ENCODE measurements around the gene SERPINA4. TPM values are rescaled to one million over a fixed set of nuclear protein-coding genes. Genes with fewer than 3 reads are reported as not detected.

The SERPINA4 gene
- total and polyA plus RNA-seq, 2 experiments from 2014 or later, result not detected

- peak overlapping the region; percentile 88 for H2AFZ ChIP-seq
- H3K27me3 ChIP-seq (ENCODE audit: insufficient read depth), result no peaks in the 10 kb centered on the region
- Mint-ChIP-seq H3K27me3 (ENCODE audit: insufficient read depth, low read depth, poor library complexity) (peaks cover 10% of the 10 kb centered on the region), H3K4me3 (no peak overlapping the region), H3K36me3 (ENCODE audit: low read depth) (no peaks in the 10 kb centered on the region; the same call in 1 of the 3 replicates), H3K9me3 (peaks cover 7% of the 10 kb centered on the region), H3K4me1 (peaks cover 13% of the 10 kb centered on the region), H3K27ac (peak overlapping the region; percentile 75; the same call in 1 of the 2 replicates)
- H4K20me1 ChIP-seq (replicated peaks; ENCODE audit: insufficient read depth), result no peaks in the 10 kb centered on the region
- ATAC-seq (peak; percentile 25; the same call in 2 of the 3 replicates), DNase-seq (ENCODE audit: low spot score) (no peak)
- no peaks in the 10 kb centered on the region for H3K36me3 ChIP-seq (ENCODE audit: insufficient read depth)
- H3K4me1 ChIP-seq (ENCODE audit: insufficient read depth), result no peaks in the 10 kb centered on the region
- H3K4me2 ChIP-seq, result no peak overlapping the region
- H3K4me3 ChIP-seq, result no peak overlapping the region
- no peaks in the 10 kb centered on the region for H3F3A ChIP-seq (replicated peaks; ENCODE audit: low read depth)
- TF ChIP-seq, protein P1, sequence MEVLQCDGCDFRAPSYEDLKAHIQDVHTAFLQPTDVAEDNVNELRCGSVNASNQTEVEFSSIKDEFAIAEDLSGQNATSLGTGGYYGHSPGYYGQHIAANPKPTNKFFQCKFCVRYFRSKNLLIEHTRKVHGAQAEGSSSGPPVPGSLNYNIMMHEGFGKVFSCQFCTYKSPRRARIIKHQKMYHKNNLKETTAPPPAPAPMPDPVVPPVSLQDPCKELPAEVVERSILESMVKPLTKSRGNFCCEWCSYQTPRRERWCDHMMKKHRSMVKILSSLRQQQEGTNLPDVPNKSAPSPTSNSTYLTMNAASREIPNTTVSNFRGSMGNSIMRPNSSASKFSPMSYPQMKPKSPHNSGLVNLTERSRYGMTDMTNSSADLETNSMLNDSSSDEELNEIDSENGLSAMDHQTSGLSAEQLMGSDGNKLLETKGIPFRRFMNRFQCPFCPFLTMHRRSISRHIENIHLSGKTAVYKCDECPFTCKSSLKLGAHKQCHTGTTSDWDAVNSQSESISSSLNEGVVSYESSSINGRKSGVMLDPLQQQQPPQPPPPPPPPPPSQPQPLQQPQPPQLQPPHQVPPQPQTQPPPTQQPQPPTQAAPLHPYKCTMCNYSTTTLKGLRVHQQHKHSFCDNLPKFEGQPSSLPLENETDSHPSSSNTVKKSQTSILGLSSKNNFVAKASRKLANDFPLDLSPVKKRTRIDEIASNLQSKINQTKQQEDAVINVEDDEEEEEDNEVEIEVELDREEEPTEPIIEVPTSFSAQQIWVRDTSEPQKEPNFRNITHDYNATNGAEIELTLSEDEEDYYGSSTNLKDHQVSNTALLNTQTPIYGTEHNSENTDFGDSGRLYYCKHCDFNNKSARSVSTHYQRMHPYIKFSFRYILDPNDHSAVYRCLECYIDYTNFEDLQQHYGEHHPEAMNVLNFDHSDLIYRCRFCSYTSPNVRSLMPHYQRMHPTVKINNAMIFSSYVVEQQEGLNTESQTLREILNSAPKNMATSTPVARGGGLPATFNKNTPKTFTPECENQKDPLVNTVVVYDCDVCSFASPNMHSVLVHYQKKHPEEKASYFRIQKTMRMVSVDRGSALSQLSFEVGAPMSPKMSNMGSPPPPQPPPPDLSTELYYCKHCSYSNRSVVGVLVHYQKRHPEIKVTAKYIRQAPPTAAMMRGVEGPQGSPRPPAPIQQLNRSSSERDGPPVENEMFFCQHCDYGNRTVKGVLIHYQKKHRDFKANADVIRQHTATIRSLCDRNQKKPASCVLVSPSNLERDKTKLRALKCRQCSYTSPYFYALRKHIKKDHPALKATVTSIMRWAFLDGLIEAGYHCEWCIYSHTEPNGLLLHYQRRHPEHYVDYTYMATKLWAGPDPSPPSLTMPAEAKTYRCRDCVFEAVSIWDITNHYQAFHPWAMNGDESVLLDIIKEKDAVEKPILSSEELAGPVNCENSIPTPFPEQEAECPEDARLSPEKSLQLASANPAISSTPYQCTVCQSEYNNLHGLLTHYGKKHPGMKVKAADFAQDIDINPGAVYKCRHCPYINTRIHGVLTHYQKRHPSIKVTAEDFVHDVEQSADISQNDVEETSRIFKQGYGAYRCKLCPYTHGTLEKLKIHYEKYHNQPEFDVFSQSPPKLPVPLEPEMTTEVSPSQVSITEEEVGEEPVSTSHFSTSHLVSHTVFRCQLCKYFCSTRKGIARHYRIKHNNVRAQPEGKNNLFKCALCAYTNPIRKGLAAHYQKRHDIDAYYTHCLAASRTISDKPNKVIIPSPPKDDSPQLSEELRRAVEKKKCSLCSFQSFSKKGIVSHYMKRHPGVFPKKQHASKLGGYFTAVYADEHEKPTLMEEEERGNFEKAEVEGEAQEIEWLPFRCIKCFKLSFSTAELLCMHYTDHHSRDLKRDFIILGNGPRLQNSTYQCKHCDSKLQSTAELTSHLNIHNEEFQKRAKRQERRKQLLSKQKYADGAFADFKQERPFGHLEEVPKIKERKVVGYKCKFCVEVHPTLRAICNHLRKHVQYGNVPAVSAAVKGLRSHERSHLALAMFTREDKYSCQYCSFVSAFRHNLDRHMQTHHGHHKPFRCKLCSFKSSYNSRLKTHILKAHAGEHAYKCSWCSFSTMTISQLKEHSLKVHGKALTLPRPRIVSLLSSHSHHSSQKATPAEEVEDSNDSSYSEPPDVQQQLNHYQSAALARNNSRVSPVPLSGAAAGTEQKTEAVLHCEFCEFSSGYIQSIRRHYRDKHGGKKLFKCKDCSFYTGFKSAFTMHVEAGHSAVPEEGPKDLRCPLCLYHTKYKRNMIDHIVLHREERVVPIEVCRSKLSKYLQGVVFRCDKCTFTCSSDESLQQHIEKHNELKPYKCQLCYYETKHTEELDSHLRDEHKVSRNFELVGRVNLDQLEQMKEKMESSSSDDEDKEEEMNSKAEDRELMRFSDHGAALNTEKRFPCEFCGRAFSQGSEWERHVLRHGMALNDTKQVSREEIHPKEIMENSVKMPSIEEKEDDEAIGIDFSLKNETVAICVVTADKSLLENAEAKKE (CRISPR knock-in tag; IDR thresholded peaks at IDR 0.05), result no peak
- TF ChIP-seq EZH2phosphoT487 (IDR thresholded peaks at IDR 0.05; ENCODE audit: unreplicated experiment) (no peak), CTCF (conservative IDR thresholded peaks at IDR 0.05; ENCODE audit: low read depth in 2 of 2) (no peak), EZH2 (IDR thresholded peaks at IDR 0.05; ENCODE audit: low read depth, unreplicated experiment) (no peak), CREB1 (CRISPR knock-in tag; IDR thresholded peaks at IDR 0.05; ENCODE audit: low read depth) (no peak), ZNF114 (CRISPR knock-in tag; IDR thresholded peaks at IDR 0.05) (no peak), NANOG (IDR thresholded peaks at IDR 0.05; ENCODE audit: borderline replicate concordance) (no peak), REST (IDR thresholded peaks at IDR 0.05; ENCODE audit: unreplicated experiment) (no peak), POLR2AphosphoS5 (IDR thresholded peaks at IDR 0.05; ENCODE audit: low read depth) (no peak), JUNB (IDR thresholded peaks at IDR 0.05; ENCODE audit: unreplicated experiment) (no peak), STAT1 (IDR thresholded peaks at IDR 0.05; ENCODE audit: unreplicated experiment) (no peak), ZNF331 (CRISPR knock-in tag; IDR thresholded peaks at IDR 0.05; ENCODE audit: low read depth) (no peak)
- TF ChIP-seq, protein P2, sequence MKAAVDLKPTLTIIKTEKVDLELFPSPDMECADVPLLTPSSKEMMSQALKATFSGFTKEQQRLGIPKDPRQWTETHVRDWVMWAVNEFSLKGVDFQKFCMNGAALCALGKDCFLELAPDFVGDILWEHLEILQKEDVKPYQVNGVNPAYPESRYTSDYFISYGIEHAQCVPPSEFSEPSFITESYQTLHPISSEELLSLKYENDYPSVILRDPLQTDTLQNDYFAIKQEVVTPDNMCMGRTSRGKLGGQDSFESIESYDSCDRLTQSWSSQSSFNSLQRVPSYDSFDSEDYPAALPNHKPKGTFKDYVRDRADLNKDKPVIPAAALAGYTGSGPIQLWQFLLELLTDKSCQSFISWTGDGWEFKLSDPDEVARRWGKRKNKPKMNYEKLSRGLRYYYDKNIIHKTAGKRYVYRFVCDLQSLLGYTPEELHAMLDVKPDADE (IDR thresholded peaks at IDR 0.05), result no peak
- H3K9me2 ChIP-seq (ENCODE audit: insufficient read depth), result no peaks in the 10 kb centered on the region
- no peak overlapping the region for H3K27ac ChIP-seq (ENCODE audit: low read depth)
- H3K79me2 ChIP-seq (replicated peaks; ENCODE audit: insufficient read depth), result no peaks in the 10 kb centered on the region
Measured at GRCh38 chr14:94601884-94602391, 40.7 kb downstream of the SERPINA4 start.

Data from GM23338 (cell line).